Astrocyte of the cerebellum (primary cell): ENCODE data around the gene ZNF512B.

ENCODE experiments used
- DNase-seq: peaks from one replicate; pipeline ENCODE4 v3.0.0-alpha.2; 2011; ENCODE audit warnings: low read depth
- H3K4me3 ChIP-seq: 2 replicates; pipeline ENCODE4 v1.5.1; 2011; ENCODE audit warnings: mild to moderate bottlenecking, low read depth, low read length, moderate library complexity
- CTCF ChIP-seq: IDR thresholded peaks from 2 replicates; pipeline ENCODE4 v1.5.1; 2012; ENCODE audit warnings: low read length, low read depth, moderate library complexity, mild to moderate bottlenecking; ENCODE audit errors: missing control alignments
- in situ Hi-C: cut with HindIII; loops from 2 replicates; pipeline ENCODE4 v1.10.0; 2017; ENCODE audit warnings: low sequenced_read_pairs

ZNF512B gene

DNA sequence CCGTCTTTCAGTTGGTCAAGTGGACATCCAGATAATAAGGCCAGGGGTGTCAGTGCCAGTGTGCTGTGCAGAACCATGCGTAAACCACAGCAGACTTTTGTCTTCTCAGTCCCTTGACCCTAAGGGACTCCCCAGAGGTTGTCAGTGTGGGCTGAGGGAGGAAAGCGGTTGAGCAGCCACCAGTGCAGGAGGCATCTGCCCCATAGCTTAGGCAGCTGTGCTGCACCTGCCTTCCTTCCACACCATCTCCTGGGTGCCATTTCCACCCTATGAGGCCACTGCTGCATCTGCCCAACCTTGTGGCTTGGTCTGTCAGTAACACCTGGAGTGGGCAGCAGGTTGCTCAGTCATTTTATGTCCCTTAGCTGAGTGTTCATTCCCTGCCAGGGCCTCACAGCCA, 37.2 kb upstream of the ZNF512B start:
- TF ChIP-seq CTCF = no peak
- no peak for DNase-seq

DNA sequence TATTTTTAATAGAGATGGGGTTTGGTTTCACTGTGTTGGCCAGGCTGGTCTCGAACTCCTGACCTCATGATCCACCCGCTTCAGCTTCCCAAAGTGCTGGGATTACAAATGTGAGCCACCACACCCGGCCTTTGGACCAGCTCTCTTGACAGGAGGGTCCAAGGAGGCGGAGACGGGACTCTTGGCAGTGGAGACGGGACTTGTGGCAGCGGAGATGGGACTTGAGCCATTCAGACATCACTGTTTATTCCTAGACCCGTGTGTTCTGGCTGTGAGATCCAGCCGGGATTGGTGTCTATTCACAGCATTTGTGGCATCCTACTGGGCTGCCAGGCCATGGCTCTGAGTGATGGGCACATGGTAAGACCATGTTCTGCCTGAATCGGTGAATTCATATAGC, 36.8 kb upstream of the ZNF512B start:
- no peak overlapping the region for H3K4me3 ChIP-seq
- DNase-seq = no peak
- in situ Hi-C loops = no loop called here
- TF ChIP-seq CTCF = no peak

More for the DNA sequence above, 37.2 kb upstream of the ZNF512B start:
- H3K4me3 ChIP-seq = no peak overlapping the region
- in situ Hi-C loops = no loop called here

DNA sequence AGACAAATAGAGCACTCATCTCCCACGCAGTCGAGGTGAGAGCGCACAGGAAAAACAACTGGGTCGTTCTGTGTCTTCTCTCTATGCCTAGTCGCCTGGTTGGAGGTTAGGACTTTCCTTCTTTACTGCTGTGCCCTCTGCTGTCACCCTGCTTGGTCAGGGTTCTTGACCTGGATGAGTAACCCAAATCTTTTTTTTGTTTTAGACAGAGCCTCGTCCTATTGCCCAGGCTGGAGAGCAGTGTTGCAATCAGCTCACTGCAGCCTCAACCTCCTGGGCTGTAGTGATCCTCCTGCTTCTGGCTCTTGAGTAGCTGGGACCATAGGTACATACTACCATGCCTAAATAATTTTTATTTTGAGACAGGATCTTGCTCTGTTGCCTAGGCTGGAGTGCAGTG, 35.7 kb upstream of the ZNF512B start:
- in situ Hi-C loops = no loop called here
- no peak for DNase-seq
- no peak overlapping the region for H3K4me3 ChIP-seq
- no peak for TF ChIP-seq CTCF

DNA sequence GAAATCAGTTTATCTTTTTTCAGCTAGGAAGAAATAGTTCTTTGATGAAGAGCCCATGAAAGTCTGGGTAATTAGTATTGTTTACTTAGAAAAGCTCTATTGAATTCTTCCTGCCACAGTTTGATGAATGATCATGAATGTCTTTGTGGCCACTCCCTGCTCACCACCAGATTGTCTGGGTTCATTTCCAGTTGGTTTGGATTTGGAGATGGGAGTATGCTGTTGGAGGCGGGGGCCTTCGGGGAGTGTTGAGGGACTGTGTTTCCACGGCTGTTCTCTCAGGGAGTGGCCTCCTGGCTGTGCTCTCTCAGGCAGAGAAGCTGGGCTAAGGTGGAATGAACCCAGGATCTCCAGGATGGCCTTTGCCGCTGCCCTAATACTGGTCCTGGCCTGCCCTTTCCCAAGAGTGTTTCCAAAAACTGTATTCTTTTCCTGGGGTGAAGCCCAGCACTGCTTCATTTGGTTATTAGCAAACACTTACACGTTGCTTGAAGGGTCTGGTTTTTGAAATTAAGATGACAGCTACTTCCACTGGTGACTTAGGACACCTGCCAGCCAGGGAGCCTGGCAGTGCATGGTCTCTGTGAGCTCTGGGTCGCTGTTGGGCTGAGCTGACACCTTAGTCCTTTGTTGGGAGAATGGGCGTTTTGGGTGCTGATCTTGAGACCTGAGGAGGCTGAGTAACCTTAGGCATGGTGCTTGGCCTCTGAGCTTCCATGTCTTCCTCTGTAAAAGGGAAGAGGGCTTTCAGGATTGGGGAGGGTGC, 34.4 kb upstream of the ZNF512B start:
- no peak for TF ChIP-seq CTCF
- no peak for DNase-seq
- no peak overlapping the region for H3K4me3 ChIP-seq
- in situ Hi-C loops = loop anchor here (5.0 kb wide), 1 partner anchor 48 kb away; no protein-coding TSS in a partner anchor

DNA sequence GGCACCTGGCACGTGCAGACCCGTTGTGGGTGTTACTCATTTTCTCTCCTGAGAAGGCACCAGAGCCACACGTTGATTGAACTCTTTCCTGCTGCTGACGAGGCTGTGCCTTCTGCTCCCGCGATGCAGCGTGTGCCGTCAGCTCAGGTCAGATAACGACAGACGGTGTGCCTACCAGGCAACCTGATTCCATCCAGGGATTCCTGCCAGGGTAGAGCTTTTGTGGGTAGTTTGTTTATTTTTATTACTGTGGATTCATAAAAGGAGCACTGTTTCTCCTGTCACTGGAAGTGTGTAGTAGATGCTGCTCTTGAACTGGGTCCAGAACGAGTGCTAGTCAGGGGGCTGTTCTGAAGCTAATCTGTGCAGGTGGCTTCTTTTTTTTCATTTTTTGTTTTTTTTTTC, 31.9 kb upstream of the ZNF512B start:
- no peak overlapping the region for H3K4me3 ChIP-seq
- in situ Hi-C loops = loop anchor here (5.0 kb wide), 1 partner anchor 51 kb away; no protein-coding TSS in a partner anchor
- TF ChIP-seq CTCF = no peak
- no peak for DNase-seq

GRCh38 chr20:64000906-64001305, 31.2 kb upstream of the ZNF512B start:
- TF ChIP-seq CTCF = no peak
- no peak overlapping the region for H3K4me3 ChIP-seq
- DNase-seq = no peak
- in situ Hi-C loops = loop anchor here (5.0 kb wide), 1 partner anchor 51 kb away; no protein-coding TSS in a partner anchor
